ENCODE data around the gene TBC1D25. TPM values are rescaled to one million over a fixed set of nuclear protein-coding genes. Genes with fewer than 3 reads are reported as not detected.
"Not testable (repeated sequence)": the region's sequence is repeated elsewhere in the genome, so short reads cannot be mapped to it uniquely, and the experiment has no call there.

Gene TBC1D25
- total RNA-seq, 4 donors from 2014 or later = 5.5 to 11.7 (median 8.5) TPM

GRCh38 chrX:48540480-48540879, 966 bp downstream of the TBC1D25 start:
- intact Hi-C loops (cut with DNase I) = no loop called here
- H3K36me3 ChIP-seq = peaks cover 0 to 35% (median 5%) of the 10 kb centered on the region in 3 donors
- H3K4me1 ChIP-seq = peaks cover 0 to 18% (median 6%) of the 10 kb centered on the region in 3 donors
- no peaks in the 10 kb centered on the region for H3K9me3 ChIP-seq
- DNase-seq = no peak
- peak overlapping the region; percentile 87 to 95 (median 90) for H3K27ac ChIP-seq
- 70 to 74% methylated on average over 7 of the region's 7 CpGs for WGBS, 2 donors
- TF ChIP-seq, protein P1, sequence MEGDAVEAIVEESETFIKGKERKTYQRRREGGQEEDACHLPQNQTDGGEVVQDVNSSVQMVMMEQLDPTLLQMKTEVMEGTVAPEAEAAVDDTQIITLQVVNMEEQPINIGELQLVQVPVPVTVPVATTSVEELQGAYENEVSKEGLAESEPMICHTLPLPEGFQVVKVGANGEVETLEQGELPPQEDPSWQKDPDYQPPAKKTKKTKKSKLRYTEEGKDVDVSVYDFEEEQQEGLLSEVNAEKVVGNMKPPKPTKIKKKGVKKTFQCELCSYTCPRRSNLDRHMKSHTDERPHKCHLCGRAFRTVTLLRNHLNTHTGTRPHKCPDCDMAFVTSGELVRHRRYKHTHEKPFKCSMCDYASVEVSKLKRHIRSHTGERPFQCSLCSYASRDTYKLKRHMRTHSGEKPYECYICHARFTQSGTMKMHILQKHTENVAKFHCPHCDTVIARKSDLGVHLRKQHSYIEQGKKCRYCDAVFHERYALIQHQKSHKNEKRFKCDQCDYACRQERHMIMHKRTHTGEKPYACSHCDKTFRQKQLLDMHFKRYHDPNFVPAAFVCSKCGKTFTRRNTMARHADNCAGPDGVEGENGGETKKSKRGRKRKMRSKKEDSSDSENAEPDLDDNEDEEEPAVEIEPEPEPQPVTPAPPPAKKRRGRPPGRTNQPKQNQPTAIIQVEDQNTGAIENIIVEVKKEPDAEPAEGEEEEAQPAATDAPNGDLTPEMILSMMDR (IDR thresholded peaks at IDR 0.05) = no peak
- no peak for TF ChIP-seq POLR2A (IDR thresholded peaks at IDR 0.05)
- H3K27me3 ChIP-seq = no peaks in the 10 kb centered on the region
- H3K4me3 ChIP-seq = peak overlapping the region; percentile 59 to 81 (median 67)

DNA sequence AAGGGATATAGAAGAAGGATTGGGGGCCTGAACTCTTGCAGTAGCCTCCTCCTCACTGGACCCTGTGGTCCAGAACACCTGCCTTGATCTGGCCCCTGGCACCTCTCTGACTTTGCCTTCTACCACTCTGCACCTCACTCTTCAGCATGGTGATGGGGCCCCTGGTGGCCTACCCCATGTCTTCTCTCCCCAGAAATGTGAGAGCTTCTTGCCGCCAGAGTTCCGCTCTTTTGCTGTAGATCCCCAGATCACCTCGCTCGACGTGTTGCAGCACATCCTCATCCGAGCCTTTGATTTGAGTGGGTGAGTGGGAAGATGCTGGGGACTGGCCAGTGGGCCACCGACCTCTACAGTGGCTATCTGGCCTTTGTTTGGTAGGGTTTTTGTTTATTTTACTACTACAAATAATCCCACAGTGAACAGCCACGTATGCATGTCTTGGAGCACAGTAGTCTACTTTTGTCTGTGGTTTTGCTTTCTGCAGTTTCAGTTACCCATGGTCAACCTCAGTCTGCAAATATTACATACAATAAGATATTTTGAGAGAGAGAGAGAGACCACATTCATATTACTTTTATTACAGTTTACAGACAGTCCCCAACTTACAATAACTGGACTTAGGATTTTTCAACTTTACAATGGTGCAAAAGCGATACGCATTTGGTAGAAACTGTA, 1.8 kb downstream of the TBC1D25 start:
- 74 to 75% methylated on average over 9 of the region's 10 CpGs for WGBS, 2 donors
- peaks cover 0 to 43% (median 5%) of the 10 kb centered on the region in 3 donors for H3K36me3 ChIP-seq
- TF ChIP-seq, protein P1 (IDR thresholded peaks at IDR 0.05) = no peak
- no peak for TF ChIP-seq POLR2A (IDR thresholded peaks at IDR 0.05)
- no peak for DNase-seq
- H3K27me3 ChIP-seq = no peaks in the 10 kb centered on the region
- H3K4me1 ChIP-seq = peaks cover 0 to 18% (median 6%) of the 10 kb centered on the region in 3 donors
- no peaks in the 10 kb centered on the region for H3K9me3 ChIP-seq
- H3K27ac ChIP-seq = no peak overlapping the region
- H3K4me3 ChIP-seq = no peak overlapping the region
- intact Hi-C loops (cut with DNase I) = no loop called here

DNA sequence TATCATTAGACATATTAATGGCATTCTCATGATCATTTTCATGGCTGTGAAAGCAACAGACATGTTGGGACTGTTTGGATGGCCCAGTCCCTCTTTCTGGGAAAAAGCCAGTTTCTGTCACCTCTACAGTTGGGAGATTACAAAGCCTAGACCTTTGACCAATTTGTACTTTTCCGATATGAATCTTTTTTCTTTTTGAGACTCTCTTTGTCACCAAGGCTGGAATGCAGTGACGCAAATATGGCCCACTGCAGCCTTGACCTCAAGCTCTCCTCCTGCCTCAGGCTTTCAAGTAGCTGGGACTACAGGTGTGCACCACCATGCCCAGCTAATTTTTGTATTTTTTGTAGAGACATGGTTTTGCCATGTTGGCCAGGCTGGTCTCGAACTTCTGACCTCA, 9.4 kb downstream of the TBC1D25 start:
- WGBS, 2 donors = 76 to 91% methylated on average over 2 to 3 of the region's 3 CpGs
- no peaks in the 10 kb centered on the region for H3K9me3 ChIP-seq
- intact Hi-C loops (cut with DNase I) = no loop called here
- peaks cover 0 to 77% (median 5%) of the 10 kb centered on the region in 3 donors for H3K36me3 ChIP-seq
- H3K27me3 ChIP-seq = no peaks in the 10 kb centered on the region
- DNase-seq = no peak
- no peak overlapping the region for H3K4me3 ChIP-seq
- H3K27ac ChIP-seq = no peak overlapping the region
- H3K4me1 ChIP-seq = no peaks in the 10 kb centered on the region
- TF ChIP-seq, protein P1 (IDR thresholded peaks at IDR 0.05) = no peak
- no peak for TF ChIP-seq POLR2A (IDR thresholded peaks at IDR 0.05)

DNA sequence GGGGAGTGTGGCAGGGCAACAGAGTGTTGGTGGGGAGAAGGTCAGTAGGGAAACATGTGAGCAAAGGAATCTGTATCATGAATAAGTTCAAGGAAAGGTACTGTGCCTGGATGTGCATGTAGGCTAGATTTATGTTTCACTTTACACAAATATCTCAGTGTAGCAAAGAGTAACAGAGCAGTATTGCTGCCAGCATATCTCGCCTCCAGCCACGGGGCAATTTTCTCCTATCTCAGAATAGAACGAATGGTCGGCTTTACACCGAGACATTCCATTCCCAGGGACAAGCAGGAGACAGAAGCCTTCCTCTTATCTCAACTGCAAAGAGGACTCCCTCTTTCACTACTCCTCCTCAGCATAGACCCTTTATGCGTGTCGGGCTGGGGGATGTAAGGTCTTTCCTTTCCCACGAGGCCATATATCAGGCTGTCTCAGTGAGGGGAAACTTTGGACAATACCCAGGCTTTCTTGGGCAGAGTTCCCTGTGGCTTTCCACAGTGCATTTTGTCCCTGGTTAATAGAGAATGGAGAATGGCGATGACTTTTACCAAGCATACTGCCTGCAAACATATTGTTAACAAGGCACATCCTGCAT, 16.3 kb downstream of the TBC1D25 start:
- H3K4me1 ChIP-seq; H3K9me3 ChIP-seq; H3K27ac ChIP-seq; intact Hi-C loops (cut with DNase I); DNase-seq; H3K4me3 ChIP-seq; H3K27me3 ChIP-seq: not testable (repeated sequence)
- peaks cover 5 to 78% (median 13%) of the 10 kb centered on the region in 3 donors for H3K36me3 ChIP-seq
- 79 to 94% methylated on average over 5 to 6 of the region's 9 CpGs for WGBS, 2 donors

DNA sequence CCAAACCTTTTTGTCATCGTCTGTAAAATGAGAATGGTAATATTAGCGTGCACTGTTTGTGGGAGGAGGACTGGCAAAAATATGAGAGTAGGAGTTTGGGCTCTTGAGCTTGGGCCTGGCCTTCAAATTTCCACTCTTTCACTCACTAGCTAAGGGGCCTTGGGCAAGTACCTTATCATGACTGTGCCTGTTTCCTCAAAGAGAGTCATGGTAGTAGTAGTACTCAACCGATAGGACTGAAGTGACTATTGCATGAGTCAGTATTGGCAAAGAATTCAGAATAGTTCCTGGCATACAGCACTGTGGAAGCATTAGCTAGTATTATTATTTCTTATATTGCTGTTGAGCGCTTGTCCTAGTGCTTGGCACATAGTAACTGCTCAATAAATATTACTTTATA, 18.8 kb downstream of the TBC1D25 start:
- Histone ChIP-seq H3K27me3 (no peaks in the 10 kb centered on the region), H3K36me3 (peaks cover 5 to 73% (median 13%) of the 10 kb centered on the region in 3 donors), H3K27ac (peak overlapping the region in 2 of 4 donors; percentile 33 to 34), H3K4me3 (no peak overlapping the region), H3K4me1 (peaks cover 0 to 9% (median 0%) of the 10 kb centered on the region in 3 donors), H3K9me3 (no peaks in the 10 kb centered on the region)
- intact Hi-C loops (cut with DNase I) = no loop called here
- TF ChIP-seq, protein P1 (IDR thresholded peaks at IDR 0.05) = peak in 1 of 6 experiments; percentile 18
- no peak for TF ChIP-seq POLR2A (IDR thresholded peaks at IDR 0.05)
- 35 to 69% methylated on average over 3 to 4 of the region's 4 CpGs for WGBS, 2 donors
- DNase-seq = no peak

Measured in esophagus squamous epithelium (tissue), 5 donors.